ENCODE data around the gene PMM2. TPM values are rescaled to one million over a fixed set of nuclear protein-coding genes. Genes with fewer than 3 reads are reported as not detected.

PMM2 gene
- total RNA-seq, 1 donor from 2014 or later = 61.1 TPM

GRCh38 chr16:8861563-8862308 lies 64.1 kb downstream of the PMM2 start:
- H3K4me1 Mint-ChIP-seq = peaks cover 43% of the 10 kb centered on the region
- no peaks in the 10 kb centered on the region for H3K9me3 Mint-ChIP-seq
- TF ChIP-seq, protein P1, sequence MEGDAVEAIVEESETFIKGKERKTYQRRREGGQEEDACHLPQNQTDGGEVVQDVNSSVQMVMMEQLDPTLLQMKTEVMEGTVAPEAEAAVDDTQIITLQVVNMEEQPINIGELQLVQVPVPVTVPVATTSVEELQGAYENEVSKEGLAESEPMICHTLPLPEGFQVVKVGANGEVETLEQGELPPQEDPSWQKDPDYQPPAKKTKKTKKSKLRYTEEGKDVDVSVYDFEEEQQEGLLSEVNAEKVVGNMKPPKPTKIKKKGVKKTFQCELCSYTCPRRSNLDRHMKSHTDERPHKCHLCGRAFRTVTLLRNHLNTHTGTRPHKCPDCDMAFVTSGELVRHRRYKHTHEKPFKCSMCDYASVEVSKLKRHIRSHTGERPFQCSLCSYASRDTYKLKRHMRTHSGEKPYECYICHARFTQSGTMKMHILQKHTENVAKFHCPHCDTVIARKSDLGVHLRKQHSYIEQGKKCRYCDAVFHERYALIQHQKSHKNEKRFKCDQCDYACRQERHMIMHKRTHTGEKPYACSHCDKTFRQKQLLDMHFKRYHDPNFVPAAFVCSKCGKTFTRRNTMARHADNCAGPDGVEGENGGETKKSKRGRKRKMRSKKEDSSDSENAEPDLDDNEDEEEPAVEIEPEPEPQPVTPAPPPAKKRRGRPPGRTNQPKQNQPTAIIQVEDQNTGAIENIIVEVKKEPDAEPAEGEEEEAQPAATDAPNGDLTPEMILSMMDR (IDR thresholded peaks at IDR 0.05) = no peak
- POLR2A ChIA-PET = interaction anchor here (0.6 kb wide), 2 partner anchors 8 to 42 kb away, joined by 3 read pairs; no protein-coding TSS in a partner anchor
- H3K4me3 Mint-ChIP-seq = no peak overlapping the region
- intact Hi-C loops (cut with micrococcal nuclease) = no loop called here
- no peaks in the 10 kb centered on the region for H3K27me3 Mint-ChIP-seq
- peaks cover 24% of the 10 kb centered on the region for H3K36me3 Mint-ChIP-seq (ENCODE audit: low read depth)
- CTCF ChIA-PET = no interaction called here
- DNase-seq (no peak), ATAC-seq (ENCODE audit: low read depth) (no peak)
- no peak overlapping the region for H3K27ac Mint-ChIP-seq

- H3K4me3 Mint-ChIP-seq = no peak overlapping the region
- TF ChIP-seq, protein P1 (IDR thresholded peaks at IDR 0.05) = no peak
- no peaks in the 10 kb centered on the region for H3K9me3 Mint-ChIP-seq
- no peak overlapping the region for H3K27ac Mint-ChIP-seq
- ChIA-PET CTCF (no interaction called here), POLR2A (interaction anchor here (0.6 to 0.7 kb wide), 2 partner anchors 10 to 161 kb away, joined by 7 to 12 read pairs; no protein-coding TSS in a partner anchor)
- ATAC-seq (ENCODE audit: low read depth) (no peak), DNase-seq (no peak)
- no peaks in the 10 kb centered on the region for H3K27me3 Mint-ChIP-seq
- intact Hi-C loops (cut with micrococcal nuclease) = no loop called here
- peaks cover 22% of the 10 kb centered on the region for H3K36me3 Mint-ChIP-seq (ENCODE audit: low read depth)
- H3K4me1 Mint-ChIP-seq = peaks cover 46% of the 10 kb centered on the region
These were observed 64.9 kb downstream of the PMM2 start for GRCh38 chr16:8862309-8863130.

DNA sequence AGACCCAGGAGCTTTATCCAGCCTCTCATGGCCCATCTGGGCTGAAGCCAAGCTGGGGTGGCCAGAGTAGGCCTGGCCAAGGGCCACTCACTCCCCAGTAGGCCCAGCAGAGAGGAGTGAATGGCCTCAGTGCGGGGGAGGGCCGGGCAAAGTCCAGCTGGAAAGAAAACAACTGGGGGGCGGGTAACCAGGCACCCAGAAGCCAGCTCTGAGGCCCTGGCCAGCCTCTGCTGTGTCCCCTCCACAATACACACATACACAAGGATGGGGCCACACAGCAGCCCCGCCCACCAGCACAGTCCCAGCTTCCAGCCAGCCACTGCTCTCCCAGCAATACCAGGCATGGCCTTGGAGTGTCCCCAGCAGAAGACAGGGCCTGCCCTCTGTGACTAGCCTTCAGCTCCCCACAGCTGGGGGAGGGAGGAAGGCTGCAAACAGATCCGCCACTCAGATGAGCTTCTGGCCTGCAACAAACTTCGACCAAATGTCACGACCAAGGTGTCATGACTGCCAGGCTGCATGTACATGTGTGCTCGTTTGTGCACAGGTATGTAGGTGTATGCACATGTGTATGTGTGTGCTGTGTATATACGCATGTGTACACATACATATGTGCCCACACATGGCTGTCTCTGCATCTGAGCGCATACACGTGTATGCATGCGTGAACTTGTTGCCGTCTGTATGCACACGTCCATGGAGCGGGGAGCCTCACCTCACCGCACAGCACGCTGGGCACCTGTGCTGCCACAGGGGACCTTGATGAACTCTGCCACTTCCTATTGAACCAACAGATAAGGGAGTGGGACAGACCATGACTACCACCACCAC lies 66.2 kb downstream of the PMM2 start:
- H3K27ac Mint-ChIP-seq = peak overlapping the region; percentile 61
- DNase-seq (no peak), ATAC-seq (ENCODE audit: low read depth) (no peak)
- H3K27me3 Mint-ChIP-seq = no peaks in the 10 kb centered on the region
- H3K4me3 Mint-ChIP-seq = no peak overlapping the region
- TF ChIP-seq, protein P1 (IDR thresholded peaks at IDR 0.05) = no peak
- peaks cover 18% of the 10 kb centered on the region for H3K36me3 Mint-ChIP-seq (ENCODE audit: low read depth)
- H3K4me1 Mint-ChIP-seq = peaks cover 50% of the 10 kb centered on the region
- intact Hi-C loops (cut with micrococcal nuclease) = no loop called here
- POLR2A ChIA-PET = interaction anchor here (0.6 to 1.0 kb wide), 3 partner anchors 9 to 162 kb away, joined by 3 to 12 read pairs (median 7); partner anchors contain the start of gene USP7
- CTCF ChIA-PET = interaction anchor here (1.4 kb wide), 1 partner anchor 145 kb away, joined by 3 read pairs; no protein-coding TSS in a partner anchor
- no peaks in the 10 kb centered on the region for H3K9me3 Mint-ChIP-seq

- Mint-ChIP-seq H3K36me3 (ENCODE audit: low read depth) (peaks cover 10% of the 10 kb centered on the region), H3K27ac (peak overlapping the region; percentile 61), H3K27me3 (no peaks in the 10 kb centered on the region), H3K9me3 (no peaks in the 10 kb centered on the region), H3K4me3 (no peak overlapping the region), H3K4me1 (peaks cover 55% of the 10 kb centered on the region)
- CTCF ChIA-PET = interaction anchor here (1.4 to 1.8 kb wide), 2 partner anchors 16 to 144 kb away, joined by 3 to 4 read pairs; no protein-coding TSS in a partner anchor
- DNase-seq = no peak
- POLR2A ChIA-PET = interaction anchor here (0.9 to 1.2 kb wide), 3 partner anchors 16 to 100 kb away, joined by 3 to 5 read pairs (median 4); partner anchors contain the start of gene USP7
- ATAC-seq (ENCODE audit: low read depth) = no peak
- intact Hi-C loops (cut with micrococcal nuclease) = no loop called here
- TF ChIP-seq, protein P1 (IDR thresholded peaks at IDR 0.05) = no peak
These were observed 67.0 kb downstream of the PMM2 start for GRCh38 chr16:8864480-8865110.
